CD4-positive, alpha-beta T cell treated with Interleukin-17A for 1 hour (primary cell): Measurements from ENCODE around the gene KPRP.

ENCODE experiments used
- DNase-seq: peaks from one replicate; pipeline ENCODE4 v3.0.0-alpha.2; 2020

The KPRP gene

GRCh38 chr1:152757747-152758146 is at the start of gene KPRP:
KPRP (plus strand) TSS chr1:152758025; CDS start chr1:152759589, 1,564 bp downstream.
- DNase-seq, result no peak

GRCh38 chr1:152718238-152718637 is 39.6 kb upstream of the KPRP start:
- DNase-seq, result no peak

- DNase-seq, result no peak
Observed at GRCh38 chr1:152725261-152725660, 32.6 kb upstream of the KPRP start.

- no peak for DNase-seq
Observed at GRCh38 chr1:152728986-152729385, 28.8 kb upstream of the KPRP start.

GRCh38 chr1:152735648-152736047 is 22.2 kb upstream of the KPRP start:
- no peak for DNase-seq

GRCh38 chr1:152737997-152738396 is 19.8 kb upstream of the KPRP start:
- DNase-seq, result no peak

GRCh38 chr1:152739841-152740240 is 18.0 kb upstream of the KPRP start:
- DNase-seq, result no peak

GRCh38 chr1:152741656-152742055 is 16.2 kb upstream of the KPRP start:
- no peak for DNase-seq

- no peak for DNase-seq
Observed at GRCh38 chr1:152743371-152744145, 14.3 kb upstream of the KPRP start.

GRCh38 chr1:152745289-152745704 is 12.5 kb upstream of the KPRP start:
- no peak for DNase-seq

- DNase-seq, result no peak
Observed at GRCh38 chr1:152745765-152746444, 11.9 kb upstream of the KPRP start.

GRCh38 chr1:152747831-152748230 is 10.0 kb upstream of the KPRP start:
- no peak for DNase-seq

- DNase-seq, result no peak
Observed at GRCh38 chr1:152752225-152752624, 5.6 kb upstream of the KPRP start.

- DNase-seq, result no peak
Observed at GRCh38 chr1:152753586-152753985, 4.2 kb upstream of the KPRP start.

- no peak for DNase-seq
Observed at GRCh38 chr1:152756872-152757271, 953 bp upstream of the KPRP start.

GRCh38 chr1:152758636-152759035 is 811 bp downstream of the KPRP start:
- DNase-seq, result no peak

GRCh38 chr1:152759453-152760173 is 1.8 kb downstream of the KPRP start:
- DNase-seq, result no peak

- DNase-seq, result no peak
Observed at GRCh38 chr1:152760551-152761190, 2.8 kb downstream of the KPRP start.

GRCh38 chr1:152761609-152762213 is 3.9 kb downstream of the KPRP start:
- DNase-seq, result no peak

- no peak for DNase-seq
Observed at GRCh38 chr1:152768847-152769533, 11.2 kb downstream of the KPRP start.

- no peak for DNase-seq
Observed at GRCh38 chr1:152770411-152770810, 12.6 kb downstream of the KPRP start.

GRCh38 chr1:152774875-152775274 is 17.1 kb downstream of the KPRP start, which contains the start of gene LCE1F:
LCE1F (plus strand) TSS chr1:152775140; CDS start chr1:152776372, 1,232 bp downstream.
- DNase-seq, result no peak
